T-helper 1 cell treated with Interleukin-12 subunit alpha and Interleukin-12 subunit beta and Interleukin-4 antibody, amounts not matched to agents 30 ng/mL and 1 ng/mL, for 36 hours (primary cell): ENCODE measurements around the gene LAMA3. TPM values are rescaled to one million over a fixed set of nuclear protein-coding genes. Genes with fewer than 3 reads are reported as not detected.
"Not testable (repeated sequence)": the region's sequence is repeated elsewhere in the genome, so short reads cannot be mapped to it uniquely, and the experiment has no call there.

ENCODE experiments used
- intact Hi-C: fragments of 100-400 bp; cut with micrococcal nuclease; formaldehyde crosslinking; loops from one replicate; pipeline ENCODE4 v1.15.1; 2024
- total RNA-seq: library from RNA; stranded (reverse); gene quantifications from 2 replicates; pipeline ENCODE4 v1.2.3, GENCODE V29; 2022

The LAMA3 gene
- total RNA-seq, 1 donor from 2014 or later, result not detected

DNA sequence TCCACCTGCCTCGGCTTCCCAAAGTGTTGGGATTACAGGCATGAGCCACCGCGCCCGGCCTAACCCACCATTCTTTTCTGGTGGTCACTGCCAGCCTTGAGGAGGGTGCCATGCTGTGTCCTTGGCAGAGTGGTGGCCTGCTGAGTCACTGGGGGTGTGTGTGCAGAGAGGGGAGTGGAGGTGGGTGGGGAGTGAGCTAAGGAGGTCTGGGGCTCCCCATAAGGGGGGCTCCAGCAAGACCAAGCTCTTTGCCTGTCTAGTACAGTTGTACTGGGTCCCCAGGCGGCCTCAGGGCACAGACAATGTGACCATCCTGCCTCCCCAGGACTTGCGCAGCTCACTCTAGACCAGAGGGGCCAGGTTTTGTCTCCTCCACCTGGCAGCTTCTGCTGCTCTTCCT lies 36.1 kb downstream of the LAMA3 start:
- intact Hi-C loops, result no loop called here

DNA sequence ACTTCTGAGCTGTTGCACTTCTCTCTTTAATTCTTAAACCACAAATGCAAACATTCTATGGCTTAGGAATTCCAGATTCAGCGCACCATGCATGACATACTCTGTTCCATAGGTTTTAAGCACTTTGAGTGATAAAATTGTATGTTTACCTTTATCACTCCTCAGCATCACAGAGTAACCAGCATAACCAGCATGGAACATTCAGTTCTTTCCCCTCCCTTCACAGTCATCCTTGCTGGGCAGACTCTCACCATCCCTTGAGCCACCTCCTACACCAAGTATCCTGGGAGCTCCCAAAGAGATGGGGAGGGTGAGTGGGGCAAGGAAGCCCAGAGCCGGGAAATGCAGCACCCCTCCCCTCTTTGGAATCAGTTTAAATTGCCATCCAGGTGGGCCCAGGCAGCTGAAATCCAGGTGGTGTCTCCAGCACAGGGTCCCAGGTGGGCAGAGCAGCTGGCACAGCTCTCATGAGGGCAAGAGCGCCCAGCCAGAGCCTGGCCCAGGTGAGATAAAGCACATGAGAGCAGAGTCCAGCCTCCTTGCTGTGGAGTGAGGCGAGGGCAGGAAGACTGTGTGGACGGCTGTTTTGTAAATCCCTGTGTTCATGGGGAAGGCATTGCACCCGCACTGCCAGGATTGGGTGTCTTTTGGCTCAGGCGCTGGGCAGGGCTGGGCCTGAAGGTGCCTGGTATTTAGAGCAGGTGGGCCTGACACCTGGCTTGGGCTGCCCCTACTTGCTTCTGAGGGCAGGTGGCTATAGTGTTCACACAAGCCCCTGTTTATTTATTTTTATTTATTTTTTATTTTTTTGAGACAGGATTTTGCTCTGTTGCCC lies 36.8 kb downstream of the LAMA3 start:
- intact Hi-C loops, result no loop called here

DNA sequence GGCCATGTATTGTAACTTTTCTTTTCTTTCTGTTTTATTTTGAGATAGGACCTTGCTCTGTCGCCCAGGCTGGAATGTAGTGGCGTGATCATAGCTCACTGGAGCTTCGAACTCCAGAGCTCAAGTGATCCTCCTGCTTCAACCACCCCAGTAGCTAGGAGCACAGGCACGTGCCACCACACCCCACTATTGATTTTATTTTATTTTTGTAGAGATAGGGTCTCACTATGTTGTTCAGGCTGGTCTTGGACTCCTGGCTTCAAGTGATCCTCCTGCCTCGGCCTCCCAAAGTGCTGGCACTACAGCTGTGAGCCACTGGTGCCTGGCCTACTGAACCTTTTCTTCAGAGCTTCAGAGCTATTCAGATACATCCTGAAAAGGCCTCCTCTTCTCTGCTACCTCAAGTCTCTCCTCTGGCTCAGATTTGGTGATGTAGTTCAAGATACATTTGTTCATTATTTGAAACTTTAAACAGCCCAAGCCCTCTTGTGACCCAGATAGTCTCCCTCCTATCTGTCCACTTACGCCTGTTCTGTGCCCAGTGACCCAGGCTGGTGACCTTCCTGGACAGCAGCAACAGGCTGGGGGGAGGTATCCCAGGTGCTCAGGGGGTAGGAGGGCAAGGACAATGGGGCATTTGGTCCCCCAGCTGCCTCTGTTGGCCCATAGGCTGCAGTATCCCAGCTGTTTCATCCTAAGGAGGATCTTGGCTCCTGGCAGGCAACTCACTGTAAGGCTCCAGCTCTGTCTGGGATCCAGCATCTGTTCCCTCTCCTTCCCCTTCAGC lies 38.6 kb downstream of the LAMA3 start:
- intact Hi-C loops, result no loop called here

DNA sequence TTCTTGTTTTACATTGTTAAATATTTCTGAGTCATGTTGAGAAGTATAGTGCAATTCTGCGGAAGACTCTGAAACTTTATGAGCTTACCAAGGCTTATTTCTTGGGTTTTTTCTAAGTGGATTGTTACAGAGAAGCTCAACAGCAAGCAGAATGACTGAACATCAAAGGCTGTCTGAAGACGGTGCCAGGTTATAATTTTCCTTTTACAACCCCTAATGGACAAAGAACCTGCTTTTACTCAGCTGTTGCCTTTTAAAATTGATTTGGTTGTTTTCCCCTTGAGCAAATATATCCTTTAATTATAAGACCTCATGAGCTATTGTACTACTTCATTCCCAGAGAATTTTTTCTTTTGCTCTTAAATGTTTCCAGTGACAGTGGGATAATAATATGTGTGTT lies 41.6 kb downstream of the LAMA3 start:
- intact Hi-C loops, result no loop called here

DNA sequence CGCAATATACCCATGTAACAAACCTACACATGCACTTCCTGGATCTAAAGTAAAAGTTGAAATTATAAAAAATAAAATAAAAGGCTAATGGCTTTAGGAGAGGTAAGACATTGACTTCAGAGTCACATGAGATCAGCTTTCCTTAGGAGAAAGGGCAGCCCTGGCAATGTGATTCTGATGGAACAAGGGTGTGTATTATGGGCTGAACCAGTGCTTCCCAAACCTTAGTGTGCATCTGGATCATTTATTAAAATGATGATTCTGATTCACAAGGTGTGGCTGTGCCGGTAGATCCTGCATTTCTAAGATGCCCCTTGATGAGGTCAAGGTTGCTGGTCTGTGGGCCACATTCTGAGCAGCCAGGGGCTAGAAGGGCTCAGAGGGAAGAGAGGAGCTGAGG lies 42.6 kb downstream of the LAMA3 start:
- intact Hi-C loops, result no loop called here

DNA sequence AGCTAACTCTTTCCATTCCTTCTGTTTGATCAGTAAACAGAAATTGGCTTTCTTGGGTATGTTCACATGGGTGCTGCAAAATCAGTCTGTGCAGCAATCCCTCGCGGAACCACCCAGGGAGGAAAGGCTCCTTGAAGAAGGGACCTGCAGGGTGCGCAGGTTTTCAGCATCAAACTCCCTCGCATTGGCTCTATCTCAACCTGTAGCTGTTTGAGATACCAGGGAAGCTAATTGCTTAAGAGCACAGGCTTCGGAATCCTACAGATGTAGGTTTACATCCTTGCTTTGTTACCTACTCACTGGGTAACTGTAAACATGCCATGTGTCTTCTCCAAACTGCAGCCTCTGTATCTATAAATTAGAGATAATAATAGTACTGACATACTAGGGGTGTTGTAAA lies 43.2 kb downstream of the LAMA3 start:
- intact Hi-C loops, result no loop called here

DNA sequence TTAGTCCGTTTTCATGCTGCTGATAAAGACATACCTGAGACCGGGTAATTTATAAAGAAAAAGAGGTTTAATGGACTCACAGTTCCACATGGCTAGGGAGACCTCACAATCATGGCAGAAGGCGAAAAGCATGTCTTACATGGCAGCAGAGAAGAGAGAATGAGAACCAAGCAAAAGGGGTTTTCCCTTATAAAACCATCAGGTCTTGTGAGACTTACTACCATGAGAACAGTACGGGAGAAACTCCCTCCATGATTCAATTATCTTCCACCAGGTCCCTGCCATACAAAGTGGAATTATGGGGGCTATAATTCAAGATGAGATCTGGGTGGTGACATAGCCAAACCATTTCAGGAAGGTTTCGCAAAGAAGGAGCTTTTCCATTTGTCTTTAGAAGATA lies 44.0 kb downstream of the LAMA3 start:
- intact Hi-C loops, result not testable (repeated sequence)

DNA sequence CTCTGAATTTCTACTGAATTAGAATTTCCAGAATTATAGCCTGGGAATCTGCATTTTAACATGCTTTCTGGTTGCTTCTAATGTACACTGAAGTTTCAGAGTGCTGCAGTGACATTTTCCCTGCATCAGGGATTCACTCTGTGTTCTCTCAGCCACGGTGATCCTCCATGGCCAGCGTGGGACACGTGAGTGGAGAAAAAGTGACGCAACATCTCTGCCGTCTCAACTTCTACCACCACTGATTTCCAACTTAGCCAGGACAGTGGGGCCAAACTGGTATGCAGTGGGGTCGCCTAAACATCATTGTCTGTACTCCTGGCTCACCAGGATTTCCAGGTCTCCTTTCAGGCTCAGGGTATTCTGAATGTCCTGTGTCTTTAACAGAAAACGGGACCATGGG lies 44.6 kb downstream of the LAMA3 start:
- intact Hi-C loops, result no loop called here

DNA sequence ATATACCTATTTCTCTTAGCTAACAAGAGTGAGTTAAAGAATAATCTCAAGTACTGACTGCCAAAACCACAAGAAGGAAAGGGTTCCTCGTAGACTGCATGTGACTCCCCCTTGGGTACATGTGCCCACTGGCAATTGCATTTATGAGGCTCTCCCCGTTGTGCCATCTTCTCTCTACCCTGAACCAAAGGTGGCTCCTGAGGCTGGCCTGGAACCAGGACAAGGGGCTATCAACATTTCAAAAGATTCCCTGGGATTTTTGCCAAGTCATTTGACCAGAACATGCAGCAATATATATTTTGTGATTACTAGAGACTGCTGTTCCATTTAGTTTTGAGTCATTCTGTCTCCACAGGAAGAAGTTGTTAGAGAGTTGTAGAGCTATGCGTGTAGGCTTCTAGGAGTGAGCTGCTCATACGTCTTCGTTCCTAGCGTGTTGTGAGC lies 45.8 kb downstream of the LAMA3 start:
- intact Hi-C loops, result no loop called here

DNA sequence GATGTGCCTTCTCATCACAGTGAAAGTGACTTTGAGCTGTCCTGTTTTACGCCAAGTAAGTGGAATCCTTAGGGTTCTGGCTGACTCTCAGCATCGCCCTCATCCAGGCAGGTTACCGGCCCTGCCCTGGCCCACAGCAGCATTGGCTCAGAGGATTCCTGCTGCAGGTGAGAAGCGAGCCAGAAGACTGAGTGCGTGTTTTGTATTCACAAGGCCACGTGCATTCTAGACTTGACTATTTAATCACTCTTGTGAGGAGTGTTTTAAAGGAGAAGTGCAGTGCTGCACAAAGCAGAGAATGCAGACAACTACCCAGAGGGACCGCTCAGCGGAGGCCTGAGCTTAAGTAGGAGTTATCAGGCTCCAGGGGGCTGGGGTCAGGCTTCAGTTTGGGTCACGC lies 48.3 kb downstream of the LAMA3 start:
- intact Hi-C loops, result no loop called here

DNA sequence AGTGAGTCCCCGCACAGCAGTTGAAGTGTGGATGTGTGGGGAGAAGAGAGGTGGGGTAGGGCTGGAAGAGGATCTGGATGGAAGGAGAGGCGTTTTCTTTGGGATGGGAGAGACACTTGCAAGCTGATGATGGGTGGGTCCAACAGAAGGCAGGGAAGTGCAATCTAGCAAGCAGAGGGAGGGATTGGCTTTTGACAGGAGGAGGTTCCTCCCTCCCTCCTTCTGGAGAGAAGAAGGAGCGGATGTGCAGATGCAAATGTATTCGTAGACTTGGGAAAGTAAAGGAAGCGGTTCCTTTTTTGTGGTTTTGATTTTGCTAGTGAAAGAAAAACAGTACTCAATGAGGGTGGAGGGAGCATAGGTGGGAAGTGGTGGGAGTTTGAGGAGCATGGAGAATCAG lies 48.9 kb downstream of the LAMA3 start:
- intact Hi-C loops, result no loop called here

DNA sequence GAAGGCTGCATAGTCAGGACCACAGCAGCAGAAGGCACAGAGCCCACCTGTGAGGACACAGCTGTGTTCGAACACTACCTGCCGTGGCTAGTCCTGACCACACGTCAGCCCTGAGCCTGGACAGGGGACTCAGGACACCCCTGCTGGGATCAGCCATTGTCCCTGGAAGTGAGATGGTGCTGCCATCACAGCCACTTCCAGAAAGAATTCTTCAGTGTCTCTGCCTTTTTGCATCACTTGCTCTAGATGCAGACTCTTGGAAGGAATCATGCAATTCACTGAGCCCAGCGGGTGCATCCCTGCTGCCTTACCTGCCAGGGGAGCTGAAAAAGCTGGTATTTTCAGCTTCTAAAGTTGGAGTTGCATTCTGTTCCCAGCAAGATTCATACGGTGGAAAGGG lies 49.3 kb downstream of the LAMA3 start:
- intact Hi-C loops, result no loop called here

DNA sequence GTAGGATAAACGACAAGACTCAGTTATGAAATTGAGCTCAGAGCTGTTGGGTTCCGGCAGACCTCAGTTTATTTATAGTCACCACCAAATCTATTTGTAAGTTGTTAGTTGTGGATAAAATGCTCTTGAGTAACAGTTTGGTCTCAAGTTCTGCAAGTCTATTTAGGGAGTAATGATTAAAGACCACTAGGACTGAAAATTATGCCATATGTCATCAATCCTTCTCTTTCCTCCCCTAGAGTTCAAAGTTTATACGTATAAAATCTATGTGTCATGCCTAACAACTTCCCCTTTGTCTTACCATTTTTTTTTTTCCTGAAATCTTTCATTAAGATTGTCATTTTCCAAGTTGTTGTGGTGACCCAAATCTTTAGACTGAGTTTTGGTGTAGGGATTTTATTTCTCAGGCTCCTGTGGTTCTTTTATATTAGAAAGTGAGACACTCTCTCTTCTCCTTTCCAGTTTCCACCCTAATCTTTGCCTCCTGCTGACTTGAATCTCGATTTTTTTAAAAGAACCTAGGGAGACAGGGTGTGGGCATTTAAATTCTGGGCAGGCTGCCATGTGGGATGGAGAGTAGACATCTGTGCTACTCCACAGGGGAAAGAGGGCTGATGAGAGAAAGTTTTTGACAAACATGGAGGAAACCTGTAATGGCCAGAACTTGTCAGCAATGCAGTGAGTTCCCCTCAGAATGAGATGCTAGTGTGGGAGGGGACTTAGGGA lies 51.0 kb downstream of the LAMA3 start:
- intact Hi-C loops, result no loop called here

DNA sequence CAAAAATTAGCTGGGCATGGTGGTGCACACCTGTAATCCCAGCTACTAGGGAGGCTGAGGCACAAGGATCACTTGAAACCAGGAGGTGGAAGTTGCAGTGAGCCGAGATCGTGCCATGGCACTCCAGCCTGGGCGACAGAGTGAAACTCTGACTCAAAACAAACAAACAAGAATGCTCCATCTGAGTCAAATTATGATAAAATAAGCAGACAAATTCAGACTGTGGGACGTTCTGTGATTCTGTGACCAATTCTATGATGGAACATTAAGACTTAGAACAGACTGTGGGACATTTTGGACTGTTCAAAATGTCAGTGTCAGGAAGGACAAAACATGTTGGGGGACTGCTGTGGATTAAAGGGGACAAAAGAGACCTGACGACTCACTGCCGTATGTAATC lies 52.7 kb downstream of the LAMA3 start:
- intact Hi-C loops, result not testable (repeated sequence)

DNA sequence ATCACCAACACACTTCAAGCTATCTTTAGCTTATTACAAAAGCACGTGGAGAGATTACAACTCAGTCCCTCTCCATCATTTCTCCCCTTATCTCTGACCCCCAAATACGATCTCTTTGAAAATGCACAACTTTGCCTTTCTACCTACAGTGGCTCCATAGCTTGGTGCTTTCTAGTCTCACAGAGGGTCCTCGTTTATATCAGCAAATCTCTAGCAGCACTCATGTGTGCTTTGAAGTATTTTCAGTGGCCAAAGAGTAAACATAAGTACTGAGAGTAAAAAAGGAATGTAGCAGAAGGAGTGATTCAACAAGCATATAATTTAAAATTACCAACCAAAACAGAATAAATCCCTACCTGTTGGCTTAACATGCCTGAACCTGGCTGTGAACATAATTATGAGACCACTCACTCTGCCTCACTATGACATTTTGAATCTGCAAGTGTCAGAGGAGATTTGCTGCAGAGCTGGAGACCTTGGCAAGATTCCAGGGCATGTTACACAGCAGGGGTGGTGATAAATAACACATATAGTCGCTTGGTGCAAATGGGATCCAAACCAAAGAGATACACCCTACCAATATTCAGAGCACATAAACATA lies 54.6 kb downstream of the LAMA3 start:
- intact Hi-C loops, result no loop called here

DNA sequence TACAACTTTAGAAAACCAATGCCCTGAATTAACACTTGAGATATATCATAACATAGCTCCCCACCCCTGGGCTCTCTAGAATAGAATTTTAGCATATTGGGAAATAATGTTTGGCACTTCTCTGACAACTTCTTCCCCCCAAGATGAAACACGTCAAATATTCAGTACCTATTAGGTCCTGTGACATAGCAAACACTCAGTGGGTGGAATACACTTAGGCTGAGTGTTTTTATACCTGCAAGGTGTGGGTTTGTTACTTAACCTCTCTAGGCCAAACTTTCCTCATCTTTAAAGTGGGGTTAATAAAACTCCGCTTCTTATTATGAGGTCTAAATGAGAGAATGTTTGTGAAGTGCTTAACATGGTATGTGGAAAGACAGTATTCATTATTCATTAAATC lies 56.1 kb downstream of the LAMA3 start:
- intact Hi-C loops, result no loop called here

DNA sequence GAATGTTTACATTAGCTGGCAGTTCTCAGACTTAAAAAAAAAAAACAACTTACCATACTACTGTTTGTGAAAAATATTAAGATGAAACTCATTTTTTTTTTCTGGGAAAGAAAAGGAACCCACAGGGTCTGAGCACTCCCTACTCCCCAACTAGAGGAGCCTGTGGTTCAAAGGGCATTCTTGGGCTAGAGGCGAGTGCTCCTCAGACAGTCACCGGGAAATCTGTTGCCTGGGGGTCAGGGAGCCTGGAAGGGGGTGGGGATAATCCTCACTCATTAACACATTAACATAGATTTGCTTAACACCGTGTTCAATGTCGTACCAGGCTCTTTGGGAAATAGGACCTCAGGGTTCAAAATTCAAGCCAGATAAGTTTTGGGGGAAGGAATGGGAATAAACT lies 57.6 kb downstream of the LAMA3 start:
- intact Hi-C loops, result no loop called here

DNA sequence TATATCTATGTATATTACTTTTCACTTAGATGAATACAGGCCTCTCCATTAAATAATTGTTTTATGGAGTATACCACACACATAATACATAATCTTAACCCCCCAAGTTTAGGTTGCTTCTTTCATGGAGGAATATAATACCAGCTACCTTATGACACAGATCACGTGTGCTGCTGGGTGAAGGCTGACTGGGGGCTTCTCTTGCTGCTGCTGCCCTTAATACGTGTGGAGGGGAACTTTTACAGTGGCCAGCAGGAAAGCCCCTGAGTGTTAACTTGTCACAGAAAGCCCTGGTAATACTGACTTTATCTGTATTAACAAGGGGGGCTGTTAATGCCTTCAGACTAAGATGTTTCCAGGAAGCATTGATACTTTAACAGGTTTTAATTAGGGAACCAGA lies 63.1 kb downstream of the LAMA3 start:
- intact Hi-C loops, result no loop called here

DNA sequence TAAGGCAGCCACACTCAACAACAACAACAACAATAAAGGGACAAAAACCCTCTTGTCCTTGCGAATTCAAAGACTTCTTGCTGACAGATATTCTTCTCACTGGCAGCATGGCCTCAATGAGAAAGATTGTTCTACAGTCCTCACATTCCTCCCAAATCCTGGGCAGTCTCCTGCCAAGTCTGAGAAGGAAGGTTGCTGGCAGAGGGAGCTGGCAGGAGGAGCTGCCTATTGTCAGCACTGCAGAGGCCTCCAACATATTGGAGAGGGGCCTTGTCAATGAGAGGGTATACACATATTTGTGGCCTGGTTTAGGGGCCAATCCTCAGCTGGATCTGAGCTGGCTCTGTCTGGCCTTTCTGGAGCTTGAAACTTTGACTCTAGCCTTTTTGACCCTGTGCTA lies 63.5 kb downstream of the LAMA3 start:
- intact Hi-C loops, result no loop called here

DNA sequence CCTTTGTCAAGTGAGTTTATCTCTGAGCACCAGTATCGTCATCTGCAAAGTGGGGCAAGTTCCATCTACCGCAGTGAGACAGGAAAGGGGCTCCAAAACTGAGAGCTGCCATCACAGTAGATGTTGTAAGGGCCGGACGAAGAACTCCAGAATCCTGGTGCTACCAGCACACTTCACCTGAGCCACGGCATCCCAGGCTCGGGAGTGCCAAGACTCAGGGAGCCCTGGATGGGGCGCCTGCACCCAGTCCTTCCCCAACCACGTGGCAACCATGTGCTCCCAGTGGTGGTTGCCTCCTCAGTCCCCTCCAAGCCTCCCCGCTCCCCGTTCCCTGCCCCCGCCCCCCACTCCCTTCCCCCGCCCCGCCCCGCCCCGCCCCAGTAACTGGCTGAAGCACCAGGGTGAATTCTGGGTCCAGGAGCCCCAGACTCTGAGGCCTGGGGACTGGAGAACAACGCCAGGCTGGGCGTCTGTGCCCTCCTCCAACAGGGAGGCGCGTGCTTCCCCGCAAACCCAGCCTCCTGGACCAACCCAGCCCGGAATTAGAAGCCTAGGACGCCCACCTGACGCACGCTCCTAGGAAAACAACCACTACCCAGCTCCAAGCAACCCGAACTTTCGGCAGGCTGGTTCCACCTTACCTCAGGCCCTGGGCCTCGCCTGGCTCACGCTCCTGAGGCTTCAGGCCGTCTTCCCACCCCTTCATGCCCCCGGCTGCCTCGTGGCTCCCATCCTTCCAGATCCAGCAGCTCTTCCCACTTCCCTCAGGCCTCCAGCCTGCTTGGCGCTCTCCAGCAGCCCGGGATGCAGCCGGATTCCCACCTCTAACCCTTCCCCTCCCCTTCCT lies 67.6 kb downstream of the LAMA3 start:
- intact Hi-C loops, result no loop called here

DNA sequence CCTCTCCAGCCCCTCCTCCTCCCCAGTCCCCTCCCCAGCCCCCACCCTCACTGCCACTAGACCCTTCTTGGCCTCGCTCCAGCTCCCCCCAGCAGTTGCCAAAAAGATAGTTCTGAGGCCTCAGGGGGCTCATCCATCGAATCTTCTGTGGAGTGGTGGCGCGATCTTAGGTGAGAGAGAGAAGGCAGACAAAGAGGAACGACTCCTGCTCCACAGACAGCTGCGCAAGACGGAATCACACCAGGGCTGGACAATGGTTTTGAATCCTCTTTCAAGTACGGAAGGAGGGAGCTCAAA lies 68.1 kb downstream of the LAMA3 start:
- intact Hi-C loops, result no loop called here
